ENCODE results near the gene QPCT.

Gene QPCT

DNA sequence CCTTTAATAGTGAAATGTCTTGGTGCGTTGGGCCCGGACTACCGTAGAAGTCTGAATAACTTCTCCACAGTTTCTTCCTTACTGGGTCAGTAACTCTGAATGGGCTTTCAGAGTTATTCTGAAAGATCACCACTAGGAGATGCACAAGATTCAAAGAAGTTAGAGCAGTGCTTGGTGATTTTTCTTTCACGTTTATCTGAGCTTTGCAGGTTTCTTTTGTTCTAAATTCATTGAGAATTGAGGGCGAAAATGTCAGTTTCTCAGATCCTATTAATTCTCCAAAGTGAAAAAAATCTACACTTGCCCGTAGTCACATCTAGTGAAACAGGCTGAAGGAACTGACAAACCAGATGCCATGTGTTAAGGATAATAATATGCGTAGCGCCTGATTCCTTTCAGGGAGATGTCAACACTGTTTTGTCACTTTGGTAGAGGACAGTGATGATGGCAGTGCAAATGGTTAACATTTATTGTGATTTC, 70.1 kb downstream of the QPCT start:
- intact Hi-C loops (cut with DNase I): loop anchor here (5.0 kb wide), 1 partner anchor 418 kb away; no protein-coding TSS in a partner anchor
- DNase-seq: peak in 4 of 42 donors; percentile 9 to 30 (median 17)

DNA sequence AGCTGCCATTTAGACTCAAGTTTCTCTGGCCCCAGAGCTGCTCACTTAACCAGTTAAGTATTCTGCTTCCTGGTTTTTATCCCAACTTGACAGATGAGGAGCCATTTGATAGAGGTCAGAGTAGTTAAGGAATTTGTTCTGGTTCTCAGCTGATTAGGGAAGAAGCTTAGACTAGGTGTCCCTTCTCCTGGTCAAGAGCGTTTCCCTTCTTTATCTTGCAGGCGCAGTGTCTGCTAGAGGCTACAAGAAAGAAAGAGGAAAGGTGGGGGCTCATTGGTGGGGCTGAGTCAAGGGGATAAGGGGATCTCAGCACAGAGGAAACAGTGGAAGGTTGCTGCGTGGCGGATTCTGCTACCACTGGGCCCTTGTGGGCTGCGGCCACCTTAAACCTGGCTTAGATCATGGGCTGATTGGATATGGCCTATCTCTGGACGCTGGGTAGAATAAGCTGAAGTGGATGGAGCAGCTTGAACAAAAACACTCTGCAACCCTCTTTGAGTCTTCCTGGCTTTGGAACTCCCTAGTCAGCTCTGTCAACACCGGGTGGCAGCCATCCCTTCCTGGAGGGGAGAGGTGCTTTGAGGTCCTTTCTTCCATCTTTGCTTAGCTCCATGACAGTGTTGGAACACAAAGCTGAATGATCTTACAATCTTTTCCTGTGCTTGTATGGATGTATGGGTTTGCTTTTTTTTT, 70.8 kb downstream of the QPCT start:
- intact Hi-C loops (cut with DNase I): loop anchor here (5.0 kb wide), 1 partner anchor 462 kb away; no protein-coding TSS in a partner anchor
- no peak for DNase-seq

DNA sequence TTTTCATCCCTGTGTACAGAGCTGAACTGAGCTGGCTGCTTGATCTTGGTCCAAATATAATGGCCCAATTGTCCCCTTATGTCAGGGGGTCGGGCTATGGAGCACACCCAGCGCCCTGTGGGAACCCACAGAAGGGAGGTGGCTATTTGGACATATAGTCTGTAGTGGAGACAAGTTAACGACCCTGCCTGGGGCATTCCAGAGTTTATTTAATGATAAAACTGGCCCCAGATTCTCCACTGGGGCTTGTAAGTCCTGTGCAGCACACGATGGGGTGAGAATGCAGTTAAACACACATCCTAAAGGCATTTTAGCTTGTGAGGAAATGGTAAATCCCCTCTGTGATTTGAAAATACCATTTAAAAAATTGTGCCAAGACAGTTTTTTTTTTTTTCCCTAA, 72.9 kb downstream of the QPCT start:
- DNase-seq: no peak
- intact Hi-C loops (cut with DNase I): loop anchor here (5.0 kb wide), 1 partner anchor 460 kb away; no protein-coding TSS in a partner anchor

DNA sequence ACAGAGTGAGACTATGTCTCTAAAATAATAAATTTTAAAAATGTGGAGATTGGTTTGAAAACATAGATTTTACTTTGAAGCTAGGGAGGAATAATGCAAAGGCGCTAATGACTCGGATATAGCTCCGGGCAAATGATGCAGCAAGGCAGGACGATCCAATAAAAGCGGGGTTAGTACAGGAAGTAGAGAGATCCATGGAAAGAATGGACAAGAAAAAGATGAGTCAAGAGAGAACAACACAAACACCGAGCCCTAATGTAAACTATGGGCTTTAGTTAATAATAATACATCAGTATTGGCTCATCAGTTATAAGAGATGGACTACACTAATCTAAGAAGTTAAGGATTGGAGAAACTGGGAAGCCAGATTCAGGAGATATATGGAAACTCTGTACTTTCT, 74.5 kb downstream of the QPCT start:
- intact Hi-C loops (cut with DNase I): loop anchor here (5.0 kb wide), 1 partner anchor 458 kb away; no protein-coding TSS in a partner anchor
- no peak for DNase-seq

DNA sequence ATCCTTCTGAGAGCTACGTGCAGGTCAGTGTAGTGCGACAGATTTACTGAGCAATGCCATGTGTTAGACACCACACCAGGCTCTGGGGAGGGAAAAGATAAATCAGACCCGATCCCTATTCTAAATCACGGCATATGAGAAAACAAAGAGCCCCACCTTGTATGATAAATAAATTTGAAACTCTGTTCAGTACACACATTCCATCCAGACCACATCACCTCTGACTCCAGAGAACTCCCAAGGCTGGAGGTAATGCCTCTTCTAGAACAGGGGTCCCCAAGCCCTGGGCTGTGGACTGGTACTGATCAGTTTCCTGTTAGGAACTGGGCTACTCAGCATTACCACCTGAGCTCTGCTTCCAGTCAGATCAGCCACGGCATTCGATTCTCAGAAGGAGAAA, 77.3 kb downstream of the QPCT start:
- DNase-seq: no peak
- intact Hi-C loops (cut with DNase I): no loop called here

DNA sequence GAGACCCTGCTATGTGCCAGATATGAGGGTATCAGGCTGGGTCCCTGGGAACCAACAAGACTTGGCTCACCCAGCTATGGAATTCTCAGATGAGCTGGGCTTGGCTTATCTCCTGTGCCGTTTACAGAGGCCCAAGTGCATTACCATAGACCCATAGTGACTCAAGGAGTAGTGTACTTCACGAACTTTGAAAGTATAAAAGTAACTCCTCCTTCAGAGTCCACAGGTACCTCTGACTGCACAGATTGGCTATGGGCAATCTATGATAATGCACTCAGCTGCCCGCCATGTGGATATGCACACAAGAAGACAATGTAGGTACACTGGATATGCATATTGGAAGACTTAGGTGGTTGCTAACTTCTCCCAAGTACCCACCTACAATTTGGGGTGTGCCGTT, 78.4 kb downstream of the QPCT start:
- no peak for DNase-seq
- intact Hi-C loops (cut with DNase I): no loop called here
